MM.1S (cell line): ENCODE results near the gene MIPEP.

Experiments
- EZH2 ChIP-seq: fragments of 300-600 bp; sonication (generic); optimal IDR thresholded peaks from 2 replicates; pipeline ENCODE3; 2017; ENCODE audit warnings: low read depth, mild to moderate bottlenecking, antibody characterized with exemption, low read length, mixed read lengths
- TF ChIP-seq, protein P1 (sequence below): fragments of 300-600 bp; sonication (generic); IDR thresholded peaks from 2 replicates; pipeline ENCODE4 v1.5.1; 2016; ENCODE audit warnings: antibody characterized with exemption, low read length, mixed read lengths

DNA sequence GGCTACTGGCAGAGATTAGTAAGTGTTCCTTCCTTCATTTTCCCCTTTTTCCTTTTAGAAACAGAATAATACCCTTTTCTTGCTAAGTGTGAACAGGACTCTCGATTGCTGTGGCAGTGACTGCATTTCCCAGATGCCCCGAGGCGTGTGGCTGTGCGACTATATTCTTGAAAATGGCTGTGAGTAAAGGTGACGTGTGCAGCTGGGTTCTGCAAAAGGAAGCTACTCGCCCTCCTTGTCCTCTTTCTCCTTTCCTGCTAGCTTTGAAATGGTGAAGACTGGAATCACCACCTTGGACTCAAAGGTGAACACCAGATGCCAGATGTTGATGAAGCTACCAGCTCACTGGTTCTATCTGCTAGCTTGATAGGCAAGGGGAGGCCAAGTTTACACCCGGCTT, 121.4 kb downstream of the MIPEP start:
- TF ChIP-seq, protein P1, sequence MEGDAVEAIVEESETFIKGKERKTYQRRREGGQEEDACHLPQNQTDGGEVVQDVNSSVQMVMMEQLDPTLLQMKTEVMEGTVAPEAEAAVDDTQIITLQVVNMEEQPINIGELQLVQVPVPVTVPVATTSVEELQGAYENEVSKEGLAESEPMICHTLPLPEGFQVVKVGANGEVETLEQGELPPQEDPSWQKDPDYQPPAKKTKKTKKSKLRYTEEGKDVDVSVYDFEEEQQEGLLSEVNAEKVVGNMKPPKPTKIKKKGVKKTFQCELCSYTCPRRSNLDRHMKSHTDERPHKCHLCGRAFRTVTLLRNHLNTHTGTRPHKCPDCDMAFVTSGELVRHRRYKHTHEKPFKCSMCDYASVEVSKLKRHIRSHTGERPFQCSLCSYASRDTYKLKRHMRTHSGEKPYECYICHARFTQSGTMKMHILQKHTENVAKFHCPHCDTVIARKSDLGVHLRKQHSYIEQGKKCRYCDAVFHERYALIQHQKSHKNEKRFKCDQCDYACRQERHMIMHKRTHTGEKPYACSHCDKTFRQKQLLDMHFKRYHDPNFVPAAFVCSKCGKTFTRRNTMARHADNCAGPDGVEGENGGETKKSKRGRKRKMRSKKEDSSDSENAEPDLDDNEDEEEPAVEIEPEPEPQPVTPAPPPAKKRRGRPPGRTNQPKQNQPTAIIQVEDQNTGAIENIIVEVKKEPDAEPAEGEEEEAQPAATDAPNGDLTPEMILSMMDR = no peak
- no peak for TF ChIP-seq EZH2
